GM21576 (cell line): ENCODE results near the gene ZIC2.

Experiments used
- ATAC-seq: cut with Tn5 transposase; IDR thresholded peaks from one replicate; pipeline ENCODE4 v1.9.1; 2021; ENCODE audit warnings: mild to moderate bottlenecking, moderate library complexity; ENCODE audit not compliant: unreplicated experiment

Gene ZIC2

GRCh38 chr13:99959127-99959539 is 22.5 kb upstream of the ZIC2 start:
- no peak for ATAC-seq

GRCh38 chr13:99959540-99960230 is 21.9 kb upstream of the ZIC2 start:
- ATAC-seq: no peak

GRCh38 chr13:99960663-99961311 is 20.8 kb upstream of the ZIC2 start:
- ATAC-seq: no peak

- ATAC-seq: no peak
These were observed 19.9 kb upstream of the ZIC2 start for GRCh38 chr13:99961636-99962035.

- no peak for ATAC-seq
These were observed 19.3 kb upstream of the ZIC2 start for GRCh38 chr13:99962242-99962641.

GRCh38 chr13:99963816-99964339 is 17.7 kb upstream of the ZIC2 start:
- no peak for ATAC-seq

- ATAC-seq: no peak
These were observed 16.1 kb upstream of the ZIC2 start for GRCh38 chr13:99965329-99966000.

GRCh38 chr13:99966064-99966805 is 15.3 kb upstream of the ZIC2 start:
- no peak for ATAC-seq

- ATAC-seq: no peak
These were observed 14.1 kb upstream of the ZIC2 start for GRCh38 chr13:99967498-99967868.

GRCh38 chr13:99967869-99968520 is 13.6 kb upstream of the ZIC2 start:
- ATAC-seq: no peak

- no peak for ATAC-seq
These were observed 12.8 kb upstream of the ZIC2 start for GRCh38 chr13:99968521-99969452.

GRCh38 chr13:99969453-99969918 is 12.1 kb upstream of the ZIC2 start:
- no peak for ATAC-seq

GRCh38 chr13:99969919-99970650 is 11.5 kb upstream of the ZIC2 start:
- no peak for ATAC-seq

GRCh38 chr13:99970651-99971575 is 10.7 kb upstream of the ZIC2 start:
- no peak for ATAC-seq

- no peak for ATAC-seq
These were observed 9.9 kb upstream of the ZIC2 start, which contains the start of gene ZIC5 for GRCh38 chr13:99971576-99972189. TSS of gene ZIC5 (minus strand) at chr13:99971767. CDS start at chr13:99971603, 164 bp downstream.

- ATAC-seq: no peak
These were observed 9.3 kb upstream of the ZIC2 start for GRCh38 chr13:99972190-99972731.
